Measurements from ENCODE around the gene NYNRIN. TPM values are rescaled to one million over a fixed set of nuclear protein-coding genes. Genes with fewer than 3 reads are reported as not detected.
A peak's percentile ranks its signal among the peaks of the same experiment; 100 is the strongest.

NYNRIN gene
- total and polyA plus RNA-seq, 10 of the 15 experiments (the other 5 are each of a cell fraction or from before 2014, with no cell fraction given), result under 0.01 to 0.15 (median 0.01) TPM; not detected in 5

DNA sequence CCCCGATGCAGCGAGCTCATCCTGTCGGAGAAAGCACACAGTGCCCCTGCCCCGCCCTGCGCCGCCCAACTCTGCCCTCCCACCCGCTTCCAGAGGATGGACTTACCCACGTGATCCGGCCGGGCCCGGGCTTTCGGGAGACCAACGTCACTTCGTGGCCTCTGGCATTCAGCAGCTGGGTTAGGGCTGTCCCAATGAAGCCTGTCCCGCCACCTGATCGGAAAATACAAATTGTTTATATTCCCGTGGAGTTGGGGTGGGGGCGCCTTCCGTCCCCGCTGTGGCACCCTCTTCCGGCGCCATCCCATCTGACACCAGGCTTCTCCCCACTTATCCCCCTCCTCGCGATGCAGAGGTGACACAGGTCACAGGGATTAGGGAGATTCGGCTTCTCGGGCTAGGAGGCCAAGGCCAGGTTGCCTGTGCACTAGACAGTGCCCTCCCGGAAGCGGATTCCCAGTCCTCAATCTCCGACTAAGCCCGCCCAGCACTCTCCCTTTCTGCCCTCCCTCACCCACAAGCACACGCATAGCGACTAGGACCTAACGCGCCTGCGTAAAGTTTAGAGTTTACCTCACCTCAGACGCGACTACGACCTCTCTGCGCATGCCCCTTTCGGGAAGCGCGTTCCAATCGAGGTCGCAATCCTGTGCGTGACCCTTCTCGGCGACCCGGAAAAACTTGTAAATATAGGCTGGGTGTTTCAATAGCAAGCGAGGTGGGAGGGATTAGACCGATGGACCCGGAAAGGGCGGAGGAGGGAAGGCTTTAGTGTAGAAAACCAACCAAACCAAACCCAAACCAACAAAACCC lies 43.6 kb downstream of the NYNRIN start, which contains the start of gene SDR39U1 (continued):
- TF ChIP-seq IKZF1 (conservative IDR thresholded peaks at IDR 0.05), result peak; percentile 85
- peak; percentile 83 for TF ChIP-seq CREB1 (IDR thresholded peaks at IDR 0.05; ENCODE audit: low read depth)
- no peak for TF ChIP-seq SMC3 (IDR thresholded peaks at IDR 0.05; ENCODE audit: borderline replicate concordance, low read length)
- TF ChIP-seq, protein P1, sequence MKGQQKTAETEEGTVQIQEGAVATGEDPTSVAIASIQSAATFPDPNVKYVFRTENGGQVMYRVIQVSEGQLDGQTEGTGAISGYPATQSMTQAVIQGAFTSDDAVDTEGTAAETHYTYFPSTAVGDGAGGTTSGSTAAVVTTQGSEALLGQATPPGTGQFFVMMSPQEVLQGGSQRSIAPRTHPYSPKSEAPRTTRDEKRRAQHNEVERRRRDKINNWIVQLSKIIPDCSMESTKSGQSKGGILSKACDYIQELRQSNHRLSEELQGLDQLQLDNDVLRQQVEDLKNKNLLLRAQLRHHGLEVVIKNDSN (IDR thresholded peaks at IDR 0.05; ENCODE audit: borderline replicate concordance, extremely low read length, insufficient read depth, low read depth, low read length), result peak; percentile 84
- no peak for TF ChIP-seq PAX8 (IDR thresholded peaks at IDR 0.05)
- TF ChIP-seq FOS (IDR thresholded peaks at IDR 0.05; ENCODE audit: borderline replicate concordance, extremely low read depth, insufficient read length), result no peak
- TF ChIP-seq SREBF1 (IDR thresholded peaks at IDR 0.05; ENCODE audit: low read length), result peak; percentile 93
- peak; percentile 86 for TF ChIP-seq ESRRA (IDR thresholded peaks at IDR 0.05; ENCODE audit: low read length)
- TF ChIP-seq, protein P2, sequence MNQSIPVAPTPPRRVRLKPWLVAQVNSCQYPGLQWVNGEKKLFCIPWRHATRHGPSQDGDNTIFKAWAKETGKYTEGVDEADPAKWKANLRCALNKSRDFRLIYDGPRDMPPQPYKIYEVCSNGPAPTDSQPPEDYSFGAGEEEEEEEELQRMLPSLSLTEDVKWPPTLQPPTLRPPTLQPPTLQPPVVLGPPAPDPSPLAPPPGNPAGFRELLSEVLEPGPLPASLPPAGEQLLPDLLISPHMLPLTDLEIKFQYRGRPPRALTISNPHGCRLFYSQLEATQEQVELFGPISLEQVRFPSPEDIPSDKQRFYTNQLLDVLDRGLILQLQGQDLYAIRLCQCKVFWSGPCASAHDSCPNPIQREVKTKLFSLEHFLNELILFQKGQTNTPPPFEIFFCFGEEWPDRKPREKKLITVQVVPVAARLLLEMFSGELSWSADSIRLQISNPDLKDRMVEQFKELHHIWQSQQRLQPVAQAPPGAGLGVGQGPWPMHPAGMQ (IDR thresholded peaks at IDR 0.05; ENCODE audit: borderline replicate concordance), result no peak
- peak; percentile 9 for TF ChIP-seq SP1 (IDR thresholded peaks at IDR 0.05; ENCODE audit: low read depth, low read length)
- TF ChIP-seq ZZZ3 (IDR thresholded peaks at IDR 0.05; ENCODE audit: control insufficient read depth, insufficient read length, low read depth), result no peak
- TF ChIP-seq, protein P3, sequence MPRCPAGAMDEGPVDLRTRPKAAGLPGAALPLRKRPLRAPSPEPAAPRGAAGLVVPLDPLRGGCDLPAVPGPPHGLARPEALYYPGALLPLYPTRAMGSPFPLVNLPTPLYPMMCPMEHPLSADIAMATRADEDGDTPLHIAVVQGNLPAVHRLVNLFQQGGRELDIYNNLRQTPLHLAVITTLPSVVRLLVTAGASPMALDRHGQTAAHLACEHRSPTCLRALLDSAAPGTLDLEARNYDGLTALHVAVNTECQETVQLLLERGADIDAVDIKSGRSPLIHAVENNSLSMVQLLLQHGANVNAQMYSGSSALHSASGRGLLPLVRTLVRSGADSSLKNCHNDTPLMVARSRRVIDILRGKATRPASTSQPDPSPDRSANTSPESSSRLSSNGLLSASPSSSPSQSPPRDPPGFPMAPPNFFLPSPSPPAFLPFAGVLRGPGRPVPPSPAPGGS (IDR thresholded peaks at IDR 0.05; ENCODE audit: borderline replicate concordance, insufficient read depth, low read depth, low read length, poor library complexity, severe bottlenecking), result no peak
- TF ChIP-seq LARP7 (IDR thresholded peaks at IDR 0.05), result peak; percentile 60; the same call in 1 of the 2 replicates
- peak; percentile 33 for TF ChIP-seq MEF2B (IDR thresholded peaks at IDR 0.05; ENCODE audit: partially characterized antibody, poor library complexity, severe bottlenecking)
- no peak for TF ChIP-seq ZNF622 (IDR thresholded peaks at IDR 0.05)
- TF ChIP-seq ZNF274 (IDR thresholded peaks at IDR 0.05; ENCODE audit: insufficient read depth, insufficient read length), result no peak
- peak; percentile 24 for TF ChIP-seq MYC (IDR thresholded peaks at IDR 0.05; ENCODE audit: insufficient read depth, insufficient read length, insufficient replicate concordance, low read length, severe bottlenecking)
- TF ChIP-seq, protein P4, sequence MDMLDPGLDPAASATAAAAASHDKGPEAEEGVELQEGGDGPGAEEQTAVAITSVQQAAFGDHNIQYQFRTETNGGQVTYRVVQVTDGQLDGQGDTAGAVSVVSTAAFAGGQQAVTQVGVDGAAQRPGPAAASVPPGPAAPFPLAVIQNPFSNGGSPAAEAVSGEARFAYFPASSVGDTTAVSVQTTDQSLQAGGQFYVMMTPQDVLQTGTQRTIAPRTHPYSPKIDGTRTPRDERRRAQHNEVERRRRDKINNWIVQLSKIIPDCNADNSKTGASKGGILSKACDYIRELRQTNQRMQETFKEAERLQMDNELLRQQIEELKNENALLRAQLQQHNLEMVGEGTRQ (IDR thresholded peaks at IDR 0.05; ENCODE audit: borderline replicate concordance, low read depth, low read length), result peak; percentile 17
- TF ChIP-seq, protein P5, sequence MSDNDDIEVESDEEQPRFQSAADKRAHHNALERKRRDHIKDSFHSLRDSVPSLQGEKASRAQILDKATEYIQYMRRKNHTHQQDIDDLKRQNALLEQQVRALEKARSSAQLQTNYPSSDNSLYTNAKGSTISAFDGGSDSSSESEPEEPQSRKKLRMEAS (IDR thresholded peaks at IDR 0.05; ENCODE audit: low read depth, low read length), result peak; percentile 50; the same call in 1 of the 2 replicates
- TF ChIP-seq BCL11A (IDR thresholded peaks at IDR 0.05; ENCODE audit: low read depth, low read length), result 0 out of 2 replicates have a peak, but pooled peaks have one; percentile 30
- no peak for TF ChIP-seq ZNF384 (IDR thresholded peaks at IDR 0.05; ENCODE audit: borderline replicate concordance, low read depth, low read length)
- peak; percentile 73 for TF ChIP-seq NR2F1 (conservative IDR thresholded peaks at IDR 0.05)
- peak; percentile 84; the same call in 1 of the 2 replicates for TF ChIP-seq ATF7 (IDR thresholded peaks at IDR 0.05; ENCODE audit: low read depth)
- TF ChIP-seq SUZ12 (IDR thresholded peaks at IDR 0.05; ENCODE audit: unreplicated experiment), result no peak
- TF ChIP-seq RAD51 (IDR thresholded peaks at IDR 0.05), result peak; percentile 85
